GM18868 (cell line): ENCODE results near the gene CDH15.

Source experiments
- ATAC-seq: cut with Tn5 transposase; IDR thresholded peaks from one replicate; pipeline ENCODE4 v1.9.1; 2021; ENCODE audit warnings: mild to moderate bottlenecking, moderate library complexity; ENCODE audit not compliant: unreplicated experiment

CDH15 gene

GRCh38 chr16:89140981-89141883, 30.3 kb upstream of the CDH15 start:
- ATAC-seq = no peak

GRCh38 chr16:89141884-89142267, 29.7 kb upstream of the CDH15 start:
- ATAC-seq = no peak

- no peak for ATAC-seq
Measured at GRCh38 chr16:89142474-89143195, 28.9 kb upstream of the CDH15 start.

GRCh38 chr16:89143201-89143741, 28.3 kb upstream of the CDH15 start:
- no peak for ATAC-seq

- ATAC-seq = no peak
Measured at GRCh38 chr16:89143911-89144675, 27.5 kb upstream of the CDH15 start.

- no peak for ATAC-seq
Measured at GRCh38 chr16:89144681-89145080, 26.9 kb upstream of the CDH15 start.

- ATAC-seq = no peak
Measured at GRCh38 chr16:89145406-89146161, 26.0 kb upstream of the CDH15 start.

- no peak for ATAC-seq
Measured at GRCh38 chr16:89146211-89147005, 25.1 kb upstream of the CDH15 start.

- ATAC-seq = no peak
Measured at GRCh38 chr16:89147085-89147817, 24.3 kb upstream of the CDH15 start.

GRCh38 chr16:89149386-89149785, 22.2 kb upstream of the CDH15 start:
- ATAC-seq = no peak

GRCh38 chr16:89150090-89150835, 21.3 kb upstream of the CDH15 start:
- no peak for ATAC-seq

GRCh38 chr16:89150981-89151380, 20.6 kb upstream of the CDH15 start:
- ATAC-seq = no peak

GRCh38 chr16:89152831-89153700, 18.5 kb upstream of the CDH15 start:
- no peak for ATAC-seq

- no peak for ATAC-seq
Measured at GRCh38 chr16:89153848-89154271, 17.7 kb upstream of the CDH15 start.

- ATAC-seq = no peak
Measured at GRCh38 chr16:89154390-89155183, 17.0 kb upstream of the CDH15 start.

- ATAC-seq = no peak
Measured at GRCh38 chr16:89155184-89155679, 16.3 kb upstream of the CDH15 start.
